Measurements from ENCODE around the gene UBE2G2. TPM values are rescaled to one million over a fixed set of nuclear protein-coding genes. Genes with fewer than 3 reads are reported as not detected.

Gene UBE2G2
- total RNA-seq, 2 donors from 2014 or later = 62.0 to 83.0 TPM

DNA sequence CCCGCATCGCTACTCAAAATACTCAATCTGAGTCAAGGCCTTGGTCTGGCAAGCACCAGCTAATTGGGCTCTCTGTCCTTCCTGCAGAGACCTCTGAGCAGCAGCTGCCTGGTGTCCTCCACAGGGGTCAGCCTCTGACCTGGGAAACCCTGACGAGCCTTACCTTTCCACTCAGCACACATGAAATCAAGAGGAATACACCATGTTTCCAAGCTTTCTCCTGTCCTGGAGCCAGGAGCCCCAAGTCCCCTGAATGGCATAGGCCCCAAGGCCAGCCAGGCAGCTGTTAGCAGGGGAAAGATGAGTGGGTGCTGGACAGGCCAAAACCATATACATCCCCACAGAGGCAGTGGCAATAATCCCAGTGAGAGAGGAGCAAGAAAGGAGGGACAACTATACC lies 63.0 kb downstream of the UBE2G2 start:
- ATAC-seq (no peak), DNase-seq (no peak)
- intact Hi-C loops (cut with DNase I) = no loop called here

DNA sequence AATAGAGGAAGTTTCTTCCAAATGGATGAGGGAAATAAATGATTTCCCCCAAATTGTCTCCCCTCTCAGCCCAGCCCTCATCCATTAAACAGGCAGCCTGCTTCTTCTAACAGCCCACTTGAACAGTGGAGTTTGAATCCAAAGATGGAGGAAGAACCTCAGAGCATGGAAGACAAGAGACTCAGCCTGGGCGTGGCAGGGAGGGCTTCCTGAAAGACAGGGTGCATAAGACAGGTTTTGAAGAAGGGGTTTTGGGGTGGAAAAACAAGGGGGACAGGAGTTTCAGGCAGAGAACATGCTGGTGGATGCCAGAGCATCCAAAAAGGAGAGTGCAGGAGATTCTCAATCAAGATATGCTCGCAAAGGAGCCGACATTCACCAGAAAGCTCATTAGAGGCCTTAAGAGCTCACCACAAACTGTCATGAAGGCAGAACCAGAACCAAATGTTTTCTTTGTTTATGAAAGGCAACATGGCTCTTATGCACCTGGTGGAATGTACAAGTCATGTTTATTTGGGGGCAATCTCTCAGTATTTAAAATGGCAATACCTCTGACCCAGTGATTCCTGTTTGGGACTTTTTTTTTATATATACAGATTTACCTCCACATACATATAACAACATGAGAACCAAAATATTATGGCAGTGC lies 63.8 kb downstream of the UBE2G2 start:
- ATAC-seq = no peak
- no peak for DNase-seq
- intact Hi-C loops (cut with DNase I) = no loop called here

GRCh38 chr21:44736291-44737004 lies 65.2 kb downstream of the UBE2G2 start:
- no peak for ATAC-seq
- intact Hi-C loops (cut with DNase I) = no loop called here
- DNase-seq = no peak

- ATAC-seq (no peak), DNase-seq (no peak)
- intact Hi-C loops (cut with DNase I) = no loop called here
These were observed 65.8 kb downstream of the UBE2G2 start for GRCh38 chr21:44735821-44736220.

DNA sequence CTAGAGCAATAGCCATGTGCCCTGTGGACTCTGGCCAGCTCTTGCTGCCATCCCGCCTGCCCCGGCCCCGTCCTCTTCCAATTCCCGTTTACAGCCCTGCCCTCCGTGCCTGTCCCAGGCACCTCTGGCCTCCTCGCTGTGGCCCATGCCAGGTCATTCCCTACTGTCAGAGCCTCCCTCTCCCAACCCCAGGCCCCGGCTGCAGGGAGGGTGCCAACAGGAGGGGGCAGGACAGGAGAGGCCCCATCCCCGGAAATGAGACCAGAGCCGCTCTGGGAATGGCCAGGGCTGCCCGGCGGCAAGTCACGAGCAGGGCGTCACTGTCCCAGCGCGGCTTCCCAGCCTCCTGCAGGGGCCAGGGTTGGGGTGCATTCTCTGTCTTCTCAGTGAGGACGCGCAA lies 66.8 kb downstream of the UBE2G2 start:
- no peak for ATAC-seq
- no peak for DNase-seq
- intact Hi-C loops (cut with DNase I) = no loop called here

DNA sequence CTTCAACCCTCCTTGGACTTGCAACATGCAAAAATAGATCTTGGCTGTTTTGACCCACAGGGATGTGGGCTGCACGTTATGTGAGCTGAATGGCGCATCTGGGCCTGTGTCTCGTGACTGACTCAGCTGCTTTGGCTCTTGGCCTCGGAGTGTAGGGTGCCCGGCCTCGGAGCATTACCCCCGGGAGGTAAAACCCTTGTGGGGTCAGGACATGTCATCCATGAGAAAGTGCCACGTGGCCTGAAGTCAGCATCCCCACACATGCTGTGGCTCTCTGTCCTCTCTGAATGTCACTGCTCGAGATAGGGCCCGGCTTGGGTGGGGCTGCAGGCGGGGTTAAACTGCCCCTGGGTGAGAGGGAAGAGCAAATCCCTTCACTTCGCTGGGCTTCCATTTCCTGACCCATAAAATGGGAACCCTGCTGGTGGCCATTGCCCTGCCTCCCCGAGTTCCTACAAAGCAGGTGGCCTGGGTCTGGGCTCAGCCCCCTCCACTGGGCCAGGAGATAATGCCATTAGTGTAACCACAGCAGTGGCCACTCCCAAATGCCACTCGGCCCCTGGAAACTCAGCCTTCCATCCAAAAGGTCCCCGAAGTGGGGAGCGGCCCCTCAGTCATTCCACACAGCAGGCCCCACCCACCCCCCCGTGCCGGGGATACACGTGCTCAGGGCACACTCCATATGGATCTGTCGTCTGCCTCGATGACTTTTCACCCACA lies 67.4 kb downstream of the UBE2G2 start:
- DNase-seq (no peak), ATAC-seq (no peak)
- intact Hi-C loops (cut with DNase I) = no loop called here

GRCh38 chr21:44732956-44733355 lies 68.7 kb downstream of the UBE2G2 start:
- ATAC-seq = no peak
- no peak for DNase-seq
- intact Hi-C loops (cut with DNase I) = no loop called here

GRCh38 chr21:44732263-44732662 lies 69.4 kb downstream of the UBE2G2 start:
- DNase-seq (no peak), ATAC-seq (no peak)
- intact Hi-C loops (cut with DNase I) = no loop called here

DNA sequence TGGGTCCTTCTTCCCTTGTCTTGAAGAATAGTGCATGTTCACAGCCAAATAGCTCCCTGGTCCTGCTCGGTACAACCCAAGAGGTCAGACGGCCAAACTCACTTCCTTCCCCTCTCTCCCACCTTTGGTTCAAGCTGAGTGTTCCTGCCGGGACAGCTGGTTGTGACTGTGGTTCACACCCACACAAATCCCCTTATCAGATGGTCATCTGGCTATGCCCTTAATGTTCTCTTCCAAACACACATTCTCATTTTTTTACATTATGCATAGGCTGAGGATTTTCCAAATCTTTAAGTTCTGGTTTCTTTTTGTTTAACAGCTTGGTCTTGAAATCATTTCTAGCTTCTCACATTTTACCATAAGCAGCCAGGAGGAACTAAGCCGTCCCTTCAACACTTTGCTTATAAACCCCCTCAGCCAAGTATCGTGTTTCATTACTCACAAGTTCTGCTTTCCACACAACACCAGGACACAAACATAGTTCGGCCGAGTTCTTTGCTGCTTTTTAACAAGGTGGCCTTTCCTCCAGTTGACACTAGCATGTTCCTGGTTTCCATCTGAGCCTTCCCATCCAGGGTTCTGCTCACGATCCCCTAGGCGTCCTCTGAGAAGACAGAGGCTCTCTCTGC lies 70.6 kb downstream of the UBE2G2 start:
- DNase-seq (no peak), ATAC-seq (no peak)
- intact Hi-C loops (cut with DNase I) = no loop called here

DNA sequence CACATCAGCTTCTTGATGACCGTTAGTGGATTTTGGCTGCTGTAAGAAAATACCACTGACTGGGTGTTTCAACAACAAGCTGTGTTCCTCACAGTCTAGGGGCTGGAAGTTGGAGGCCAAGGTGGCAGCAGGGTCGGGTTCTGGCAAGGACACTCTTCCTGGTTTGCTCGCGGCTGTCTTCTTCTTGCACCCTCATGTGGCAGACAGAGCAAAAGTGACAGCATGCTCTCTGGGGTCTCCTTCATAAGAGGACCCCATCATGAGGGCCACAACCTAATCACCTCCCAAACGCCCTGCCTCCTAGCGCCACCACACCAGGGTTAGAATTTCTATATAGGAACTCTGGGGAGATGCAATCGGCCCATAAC lies 71.6 kb downstream of the UBE2G2 start:
- DNase-seq (no peak), ATAC-seq (no peak)
- intact Hi-C loops (cut with DNase I) = no loop called here

DNA sequence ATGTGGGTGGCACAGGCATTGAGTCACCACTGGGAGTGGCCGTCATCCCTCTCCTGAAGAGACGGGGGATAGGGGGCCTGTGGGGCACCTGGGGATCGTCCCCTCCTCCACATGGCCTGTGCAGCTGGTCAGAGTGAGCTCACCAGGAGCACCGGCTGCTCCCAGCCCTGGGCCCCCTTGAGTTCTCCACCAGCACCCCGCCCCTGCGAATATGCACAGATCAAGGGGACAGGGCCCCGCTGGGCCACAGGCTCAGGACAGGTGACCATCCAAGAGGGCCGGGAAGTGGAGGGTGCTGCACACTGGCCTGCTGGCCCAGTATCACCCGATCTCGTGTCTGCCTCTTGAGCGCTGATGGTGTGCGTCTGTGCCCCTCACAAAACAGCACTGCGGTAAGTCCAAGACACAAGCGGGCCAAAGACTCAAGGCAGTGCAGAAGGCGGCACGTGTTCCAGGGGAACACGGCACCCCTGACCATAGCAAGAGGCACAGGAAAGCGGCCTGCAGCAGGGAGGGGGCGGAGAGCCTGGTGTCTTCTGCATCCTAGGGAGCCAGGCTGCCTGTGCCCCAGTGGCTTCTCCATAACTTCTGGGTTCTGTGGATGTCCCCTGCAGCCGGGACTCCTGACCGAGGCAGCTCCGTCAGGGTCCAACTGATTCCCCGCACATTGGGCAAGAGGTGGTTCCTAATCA lies 72.1 kb downstream of the UBE2G2 start:
- DNase-seq (no peak), ATAC-seq (no peak)
- intact Hi-C loops (cut with DNase I) = no loop called here

DNA sequence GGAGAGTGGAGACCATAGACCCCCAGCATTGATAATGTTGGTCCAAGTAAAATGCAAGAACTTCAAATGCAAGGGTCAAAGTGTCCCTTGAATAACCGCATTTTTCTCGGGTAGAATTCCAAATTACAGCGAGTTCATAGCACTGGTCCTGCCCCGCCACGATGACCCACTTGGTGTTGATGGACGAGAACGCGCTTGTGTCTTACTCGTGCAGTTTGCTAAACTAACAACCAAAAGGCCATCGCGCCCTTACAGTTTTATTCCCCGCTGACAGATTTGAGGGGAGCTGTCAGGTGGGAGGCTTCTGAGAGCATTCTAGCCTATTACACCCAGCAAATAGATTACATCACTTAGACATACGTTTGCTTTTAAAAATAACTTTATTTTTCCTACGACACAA lies 72.9 kb downstream of the UBE2G2 start:
- intact Hi-C loops (cut with DNase I) = no loop called here
- no peak for DNase-seq
- ATAC-seq = no peak

DNA sequence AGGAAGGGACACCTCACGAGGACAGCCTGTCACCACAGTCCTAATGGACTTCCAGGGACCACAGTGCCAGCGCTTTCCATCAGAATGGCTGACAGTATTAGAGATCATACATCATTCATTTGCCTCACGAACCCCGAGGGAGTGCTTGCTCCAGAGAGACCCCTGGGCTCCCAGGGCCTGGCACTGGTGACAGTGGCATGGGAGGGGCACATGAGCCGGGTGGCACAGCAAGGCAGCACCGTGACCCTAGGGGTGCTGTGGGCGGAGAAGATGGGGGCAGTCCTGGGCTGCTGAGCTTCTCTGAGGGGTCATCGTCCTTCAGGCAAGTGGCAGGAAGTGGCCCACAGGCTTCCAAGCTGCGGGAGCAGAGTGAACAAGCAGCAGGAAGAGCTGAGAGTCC lies 73.9 kb downstream of the UBE2G2 start:
- DNase-seq (no peak), ATAC-seq (no peak)
- intact Hi-C loops (cut with DNase I) = no loop called here

DNA sequence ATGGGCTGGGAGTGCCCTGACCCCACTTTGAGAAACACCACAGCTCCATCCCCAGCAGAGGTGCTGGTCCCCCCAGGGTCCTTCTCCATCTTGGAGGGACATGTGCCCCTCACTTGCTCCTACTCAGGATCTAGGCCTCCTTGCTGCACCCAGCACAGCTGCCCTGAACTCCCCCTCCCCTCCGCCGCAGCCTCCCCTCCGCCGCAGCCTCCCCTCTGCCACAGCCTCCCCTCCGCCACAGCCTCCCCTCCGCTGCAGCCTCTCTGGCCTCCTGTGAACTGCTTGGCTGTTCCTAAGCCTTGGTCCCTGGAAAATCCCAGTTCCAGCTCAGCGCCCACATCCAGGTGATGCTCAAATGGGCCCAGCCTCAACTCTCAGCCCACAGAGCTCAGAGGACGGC lies 74.3 kb downstream of the UBE2G2 start:
- ATAC-seq (no peak), DNase-seq (no peak)
- intact Hi-C loops (cut with DNase I) = no loop called here

DNA sequence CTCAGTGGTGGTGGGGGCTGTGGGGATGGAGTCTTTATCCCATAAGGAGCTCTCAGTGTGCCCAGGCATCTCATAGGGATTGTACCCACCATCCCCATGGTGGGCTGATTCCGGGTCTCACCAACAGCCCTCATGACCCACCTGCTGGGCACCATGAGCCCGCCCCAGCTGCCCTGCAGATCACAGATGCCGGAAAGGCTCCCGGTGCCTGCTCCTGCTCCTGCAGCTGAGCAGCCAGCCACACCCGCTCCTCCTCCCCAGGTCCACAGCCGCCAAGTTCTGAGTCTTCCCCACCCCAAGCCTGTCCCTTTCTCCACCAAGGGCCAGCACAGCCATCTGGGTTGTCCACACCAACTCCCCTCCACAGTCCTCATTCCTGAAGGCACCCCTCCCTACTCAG lies 74.8 kb downstream of the UBE2G2 start:
- ATAC-seq = no peak
- intact Hi-C loops (cut with DNase I) = no loop called here
- no peak for DNase-seq

- DNase-seq = no peak
- intact Hi-C loops (cut with DNase I) = no loop called here
- ATAC-seq = no peak
These were observed 76.7 kb downstream of the UBE2G2 start for GRCh38 chr21:44724926-44725325.

- no peak for DNase-seq
- intact Hi-C loops (cut with DNase I) = no loop called here
These were observed 77.4 kb downstream of the UBE2G2 start for GRCh38 chr21:44724196-44724595.

DNA sequence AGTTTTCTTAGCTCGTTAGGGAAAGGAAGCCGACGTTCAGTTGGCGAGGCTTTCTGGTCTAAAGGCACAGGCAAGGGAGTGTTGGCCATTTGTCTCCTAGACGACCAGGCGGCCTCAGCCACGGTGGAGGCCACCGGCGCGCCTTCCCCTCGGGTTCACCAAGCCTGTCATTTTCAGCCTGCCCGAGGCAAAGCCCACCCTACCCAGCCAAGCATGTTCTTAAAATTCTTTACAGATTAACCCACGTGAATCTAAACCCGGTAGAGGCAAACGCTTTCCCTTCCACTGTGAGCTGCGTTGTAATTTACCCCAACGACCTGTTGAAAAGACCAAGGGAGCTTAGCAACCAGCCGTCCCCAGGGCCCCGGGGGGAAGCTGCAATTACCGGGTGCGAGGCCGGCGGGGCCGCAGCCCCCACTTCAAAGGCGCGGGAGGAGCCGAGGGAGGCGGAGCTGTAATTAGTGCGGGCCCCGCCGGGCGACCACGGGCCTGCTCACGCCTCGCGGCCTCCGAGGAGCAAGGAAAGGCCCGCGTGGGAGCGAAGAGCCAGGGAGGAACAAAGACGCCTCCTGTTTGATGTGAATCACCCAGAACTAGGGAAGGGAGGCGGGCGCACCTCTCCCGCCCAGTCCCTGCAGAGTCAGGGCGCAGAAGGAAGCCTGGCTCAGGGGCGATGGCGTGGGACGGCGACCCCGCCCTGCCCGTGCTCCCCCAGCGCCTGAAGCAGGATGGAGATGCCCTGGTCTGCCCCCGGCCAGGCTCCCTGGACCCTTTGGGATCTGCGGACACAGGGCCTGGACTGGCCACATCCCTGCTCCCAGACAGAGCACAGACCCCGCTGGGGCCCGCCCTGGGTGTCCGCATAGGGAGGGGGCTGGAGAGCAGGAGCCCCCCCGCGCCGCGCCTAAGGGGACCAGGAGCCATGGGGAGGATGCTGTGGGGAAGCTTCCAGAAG lies 78.2 kb downstream of the UBE2G2 start:
- ATAC-seq (peak in 1 of 2 donors; percentile 8), DNase-seq (no peak)
- intact Hi-C loops (cut with DNase I) = no loop called here

More at GRCh38 chr21:44724196-44724595, 77.4 kb downstream of the UBE2G2 start:
- ATAC-seq = no peak

DNA sequence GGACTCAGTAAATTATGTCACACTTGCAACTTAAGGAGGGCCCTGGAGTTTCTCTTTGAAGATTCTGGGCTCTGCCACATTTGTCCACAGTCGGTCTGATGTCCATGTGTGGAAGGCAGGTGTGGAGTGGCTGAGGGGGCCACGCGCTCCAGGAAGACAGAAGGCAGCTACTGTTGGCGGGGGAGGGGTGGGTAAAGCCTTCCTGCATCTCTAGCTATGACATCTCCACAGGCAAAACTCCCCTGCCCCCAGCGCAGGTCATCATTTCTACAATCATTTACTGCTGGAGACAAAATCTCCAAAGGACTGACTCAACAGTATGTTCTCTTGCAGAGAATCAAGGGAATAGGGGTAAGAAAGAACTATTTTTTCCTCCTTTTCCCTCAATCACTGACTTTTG lies 78.9 kb downstream of the UBE2G2 start:
- DNase-seq = no peak
- intact Hi-C loops (cut with DNase I) = no loop called here
- no peak for ATAC-seq
